ENCODE data around the gene VCAN.

The VCAN gene

DNA sequence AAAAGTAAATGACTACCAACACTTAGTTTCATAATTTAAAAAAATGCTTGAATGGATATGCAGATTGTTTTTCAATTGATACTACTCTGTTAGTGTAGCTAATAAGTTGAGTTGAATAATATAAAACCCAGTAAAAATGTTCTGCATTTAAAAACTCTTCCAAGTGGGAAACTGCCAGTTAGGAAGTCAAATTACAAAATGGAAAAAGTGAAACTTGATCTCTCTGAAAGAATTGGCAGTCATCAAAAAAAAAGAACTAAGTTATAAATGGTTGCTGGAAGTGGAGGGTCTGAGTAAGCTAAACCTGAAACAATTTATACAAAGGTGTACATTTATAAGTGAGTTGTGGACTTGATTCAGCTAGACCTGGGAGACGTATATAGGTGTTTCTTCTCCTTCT is 52.4 kb downstream of the VCAN start:
- Histone ChIP-seq H3K9me3 (ENCODE audit: insufficient read depth, low read depth, low read length) (no peaks in the 10 kb centered on the region), H3K4me3 (ENCODE audit: low read length) (no peak overlapping the region), H3K27ac (ENCODE audit: low read length) (no peak overlapping the region), H3K36me3 (ENCODE audit: insufficient read depth, low read depth, low read length) (peaks cover 87% of the 10 kb centered on the region), H3K9ac (ENCODE audit: low read depth, low read length) (no peak overlapping the region), H3K4me1 (ENCODE audit: insufficient read depth, low read length) (no peaks in the 10 kb centered on the region), H3K27me3 (ENCODE audit: insufficient read depth, low read length) (no peaks in the 10 kb centered on the region)

DNA sequence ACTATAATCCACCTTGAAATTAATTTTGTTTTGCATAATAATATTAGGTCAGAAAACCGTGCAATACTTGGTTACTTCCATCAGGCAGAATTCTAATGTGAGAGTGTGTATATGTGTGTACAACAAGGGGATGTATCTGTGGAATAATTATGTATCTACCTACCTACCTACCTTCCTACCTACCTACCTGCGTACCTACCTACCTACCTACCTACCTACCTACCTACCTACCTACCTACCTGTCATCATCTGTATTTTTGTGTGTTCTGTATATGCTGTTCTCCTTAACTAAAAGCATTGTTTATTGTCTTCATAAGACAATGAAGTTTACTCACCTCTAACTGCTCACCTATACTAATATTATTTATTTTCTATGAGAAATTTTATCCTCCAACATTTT is 52.8 kb downstream of the VCAN start:
- Histone ChIP-seq H3K27ac (ENCODE audit: low read length) (no peak overlapping the region), H3K4me3 (ENCODE audit: low read length) (no peak overlapping the region), H3K4me1 (ENCODE audit: insufficient read depth, low read length) (no peaks in the 10 kb centered on the region), H3K27me3 (ENCODE audit: insufficient read depth, low read length) (no peaks in the 10 kb centered on the region), H3K9ac (ENCODE audit: low read depth, low read length) (no peak overlapping the region), H3K9me3 (ENCODE audit: insufficient read depth, low read depth, low read length) (no peaks in the 10 kb centered on the region), H3K36me3 (ENCODE audit: insufficient read depth, low read depth, low read length) (peaks cover 83% of the 10 kb centered on the region)

- Histone ChIP-seq H3K4me3 (ENCODE audit: low read length) (no peak overlapping the region), H3K27me3 (ENCODE audit: insufficient read depth, low read length) (no peaks in the 10 kb centered on the region), H3K9me3 (ENCODE audit: insufficient read depth, low read depth, low read length) (no peaks in the 10 kb centered on the region), H3K4me1 (ENCODE audit: insufficient read depth, low read length) (no peaks in the 10 kb centered on the region), H3K36me3 (ENCODE audit: insufficient read depth, low read depth, low read length) (peaks cover 76% of the 10 kb centered on the region), H3K27ac (ENCODE audit: low read length) (no peak overlapping the region), H3K9ac (ENCODE audit: low read depth, low read length) (no peak overlapping the region)
These were observed 53.4 kb downstream of the VCAN start for GRCh38 chr5:83524991-83525390.

- Histone ChIP-seq H3K4me1 (ENCODE audit: insufficient read depth, low read length) (no peaks in the 10 kb centered on the region), H3K9me3 (ENCODE audit: insufficient read depth, low read depth, low read length) (no peaks in the 10 kb centered on the region), H3K36me3 (ENCODE audit: insufficient read depth, low read depth, low read length) (peaks cover 73% of the 10 kb centered on the region), H3K27ac (ENCODE audit: low read length) (no peak overlapping the region), H3K27me3 (ENCODE audit: insufficient read depth, low read length) (no peaks in the 10 kb centered on the region), H3K9ac (ENCODE audit: low read depth, low read length) (no peak overlapping the region), H3K4me3 (ENCODE audit: low read length) (no peak overlapping the region)
These were observed 54.7 kb downstream of the VCAN start for GRCh38 chr5:83526289-83526688.

- H3K27ac ChIP-seq (ENCODE audit: low read length), result no peak overlapping the region
- H3K9ac ChIP-seq (ENCODE audit: low read depth, low read length), result no peak overlapping the region
- H3K36me3 ChIP-seq (ENCODE audit: insufficient read depth, low read depth, low read length), result peaks cover 69% of the 10 kb centered on the region
- no peaks in the 10 kb centered on the region for H3K27me3 ChIP-seq (ENCODE audit: insufficient read depth, low read length)
- no peaks in the 10 kb centered on the region for H3K4me1 ChIP-seq (ENCODE audit: insufficient read depth, low read length)
- H3K9me3 ChIP-seq (ENCODE audit: insufficient read depth, low read depth, low read length), result no peaks in the 10 kb centered on the region
- H3K4me3 ChIP-seq (ENCODE audit: low read length), result no peak overlapping the region
These were observed 55.7 kb downstream of the VCAN start for GRCh38 chr5:83527221-83527620.

DNA sequence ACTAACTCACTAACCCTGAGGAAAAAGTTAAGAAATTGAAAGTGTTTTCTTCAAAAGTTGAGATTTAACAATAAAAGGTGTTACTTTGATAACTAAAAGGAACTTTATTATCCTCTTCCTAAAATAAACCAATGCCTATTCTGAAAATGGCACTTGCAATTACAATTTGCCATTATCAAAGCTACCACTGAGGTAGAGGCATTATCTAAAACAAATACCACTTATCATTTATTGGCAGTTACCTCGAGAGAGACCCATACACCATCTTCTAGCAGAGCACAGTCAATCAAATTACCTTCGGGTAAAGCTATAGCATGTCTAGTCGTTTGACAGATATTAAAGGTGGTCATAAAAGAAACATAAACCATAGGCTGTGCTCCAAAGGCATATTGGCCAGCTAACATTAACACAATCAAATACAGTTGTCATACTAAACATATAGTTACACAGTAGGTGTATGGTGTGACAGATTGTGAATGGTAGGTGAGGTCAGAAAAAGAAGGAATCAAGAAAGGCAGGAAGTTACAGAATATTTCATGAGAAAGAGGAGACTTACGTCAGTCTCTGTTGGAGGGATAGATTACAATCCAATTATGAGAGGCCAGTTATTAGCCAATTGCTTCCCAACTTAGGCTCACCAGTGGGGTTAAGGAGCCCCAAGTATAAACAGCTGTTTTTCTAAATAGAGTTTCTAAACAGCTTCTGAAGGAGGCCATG is 56.3 kb downstream of the VCAN start:
- Histone ChIP-seq H3K9ac (ENCODE audit: low read depth, low read length) (no peak overlapping the region), H3K27me3 (ENCODE audit: insufficient read depth, low read length) (no peaks in the 10 kb centered on the region), H3K9me3 (ENCODE audit: insufficient read depth, low read depth, low read length) (no peaks in the 10 kb centered on the region), H3K36me3 (ENCODE audit: insufficient read depth, low read depth, low read length) (peaks cover 63% of the 10 kb centered on the region), H3K4me3 (ENCODE audit: low read length) (no peak overlapping the region), H3K27ac (ENCODE audit: low read length) (no peak overlapping the region), H3K4me1 (ENCODE audit: insufficient read depth, low read length) (no peaks in the 10 kb centered on the region)

DNA sequence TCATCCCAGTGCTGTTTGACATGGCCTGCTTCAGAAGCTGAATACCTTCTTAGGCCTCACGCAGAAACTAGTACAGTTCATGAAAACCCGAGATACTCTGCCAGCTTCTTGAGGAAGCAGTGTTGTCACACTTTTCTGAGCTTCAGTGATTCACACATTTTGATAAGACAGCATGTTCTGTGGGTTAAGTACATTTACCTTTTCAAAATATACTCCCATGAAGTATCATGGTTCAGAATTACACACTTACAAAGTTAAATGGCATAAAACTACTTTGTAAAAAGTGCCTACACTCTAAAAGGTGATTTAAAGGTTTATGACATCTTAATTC is 56.9 kb downstream of the VCAN start:
- Histone ChIP-seq H3K27ac (ENCODE audit: low read length) (no peak overlapping the region), H3K9ac (ENCODE audit: low read depth, low read length) (no peak overlapping the region), H3K36me3 (ENCODE audit: insufficient read depth, low read depth, low read length) (peaks cover 57% of the 10 kb centered on the region), H3K4me1 (ENCODE audit: insufficient read depth, low read length) (no peaks in the 10 kb centered on the region), H3K4me3 (ENCODE audit: low read length) (no peak overlapping the region), H3K27me3 (ENCODE audit: insufficient read depth, low read length) (no peaks in the 10 kb centered on the region), H3K9me3 (ENCODE audit: insufficient read depth, low read depth, low read length) (no peaks in the 10 kb centered on the region)

DNA sequence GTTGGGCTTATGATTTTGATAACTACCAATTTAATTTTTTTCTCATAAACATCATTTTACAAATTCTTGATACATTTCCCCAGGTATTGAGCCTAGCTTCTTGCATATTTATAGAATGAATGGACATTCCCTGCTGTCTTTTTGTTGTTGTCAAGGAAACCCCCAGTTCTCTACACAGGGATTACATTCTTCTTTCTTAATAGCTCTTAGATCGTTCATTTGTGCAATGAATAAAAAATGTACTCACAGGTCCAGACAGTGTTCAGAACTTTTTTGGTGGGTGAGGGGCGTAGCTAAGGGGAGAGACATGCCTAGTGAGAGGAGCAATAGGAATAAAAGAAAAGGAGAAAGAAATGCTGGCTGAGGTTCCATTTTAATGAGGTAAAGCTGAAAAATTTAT is 58.6 kb downstream of the VCAN start:
- H3K36me3 ChIP-seq (ENCODE audit: insufficient read depth, low read depth, low read length), result peaks cover 56% of the 10 kb centered on the region
- no peaks in the 10 kb centered on the region for H3K9me3 ChIP-seq (ENCODE audit: insufficient read depth, low read depth, low read length)
- H3K9ac ChIP-seq (ENCODE audit: low read depth, low read length), result no peak overlapping the region
- no peaks in the 10 kb centered on the region for H3K4me1 ChIP-seq (ENCODE audit: insufficient read depth, low read length)
- no peaks in the 10 kb centered on the region for H3K27me3 ChIP-seq (ENCODE audit: insufficient read depth, low read length)
- no peak overlapping the region for H3K4me3 ChIP-seq (ENCODE audit: low read length)
- no peak overlapping the region for H3K27ac ChIP-seq (ENCODE audit: low read length)

GRCh38 chr5:83531661-83532060 is 60.1 kb downstream of the VCAN start:
- no peak overlapping the region for H3K4me3 ChIP-seq (ENCODE audit: low read length)
- no peaks in the 10 kb centered on the region for H3K27me3 ChIP-seq (ENCODE audit: insufficient read depth, low read length)
- H3K9me3 ChIP-seq (ENCODE audit: insufficient read depth, low read depth, low read length), result no peaks in the 10 kb centered on the region
- H3K4me1 ChIP-seq (ENCODE audit: insufficient read depth, low read length), result no peaks in the 10 kb centered on the region
- peaks cover 57% of the 10 kb centered on the region for H3K36me3 ChIP-seq (ENCODE audit: insufficient read depth, low read depth, low read length)
- H3K9ac ChIP-seq (ENCODE audit: low read depth, low read length), result no peak overlapping the region
- H3K27ac ChIP-seq (ENCODE audit: low read length), result no peak overlapping the region

DNA sequence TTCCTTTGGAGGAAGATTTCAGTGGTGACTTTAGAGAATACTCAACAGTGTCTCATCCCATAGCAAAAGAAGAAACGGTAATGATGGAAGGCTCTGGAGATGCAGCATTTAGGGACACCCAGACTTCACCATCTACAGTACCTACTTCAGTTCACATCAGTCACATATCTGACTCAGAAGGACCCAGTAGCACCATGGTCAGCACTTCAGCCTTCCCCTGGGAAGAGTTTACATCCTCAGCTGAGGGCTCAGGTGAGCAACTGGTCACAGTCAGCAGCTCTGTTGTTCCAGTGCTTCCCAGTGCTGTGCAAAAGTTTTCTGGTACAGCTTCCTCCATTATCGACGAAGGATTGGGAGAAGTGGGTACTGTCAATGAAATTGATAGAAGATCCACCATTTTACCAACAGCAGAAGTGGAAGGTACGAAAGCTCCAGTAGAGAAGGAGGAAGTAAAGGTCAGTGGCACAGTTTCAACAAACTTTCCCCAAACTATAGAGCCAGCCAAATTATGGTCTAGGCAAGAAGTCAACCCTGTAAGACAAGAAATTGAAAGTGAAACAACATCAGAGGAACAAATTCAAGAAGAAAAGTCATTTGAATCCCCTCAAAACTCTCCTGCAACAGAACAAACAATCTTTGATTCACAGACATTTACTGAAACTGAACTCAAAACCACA is 67.4 kb downstream of the VCAN start:
- Histone ChIP-seq H3K9me3 (ENCODE audit: insufficient read depth, low read depth, low read length) (0 out of 2 replicates have a peak, but pooled peaks cover 3% of the 10 kb centered on the region), H3K27ac (ENCODE audit: low read length) (no peak overlapping the region), H3K4me3 (ENCODE audit: low read length) (no peak overlapping the region), H3K9ac (ENCODE audit: low read depth, low read length) (no peak overlapping the region), H3K27me3 (ENCODE audit: insufficient read depth, low read length) (no peaks in the 10 kb centered on the region), H3K4me1 (ENCODE audit: insufficient read depth, low read length) (no peaks in the 10 kb centered on the region), H3K36me3 (ENCODE audit: insufficient read depth, low read depth, low read length) (peaks cover 96% of the 10 kb centered on the region)

- 0 out of 2 replicates have a peak, but pooled peaks cover 3% of the 10 kb centered on the region for H3K9me3 ChIP-seq (ENCODE audit: insufficient read depth, low read depth, low read length)
- no peak overlapping the region for H3K4me3 ChIP-seq (ENCODE audit: low read length)
- H3K9ac ChIP-seq (ENCODE audit: low read depth, low read length), result no peak overlapping the region
- H3K27me3 ChIP-seq (ENCODE audit: insufficient read depth, low read length), result no peaks in the 10 kb centered on the region
- H3K36me3 ChIP-seq (ENCODE audit: insufficient read depth, low read depth, low read length), result peaks cover 96% of the 10 kb centered on the region
- no peak overlapping the region for H3K27ac ChIP-seq (ENCODE audit: low read length)
- no peaks in the 10 kb centered on the region for H3K4me1 ChIP-seq (ENCODE audit: insufficient read depth, low read length)
These were observed 67.9 kb downstream of the VCAN start for GRCh38 chr5:83539463-83539790.

GRCh38 chr5:83540105-83540504 is 68.6 kb downstream of the VCAN start:
- H3K9ac ChIP-seq (ENCODE audit: low read depth, low read length), result no peak overlapping the region
- no peak overlapping the region for H3K27ac ChIP-seq (ENCODE audit: low read length)
- peaks cover 97% of the 10 kb centered on the region for H3K36me3 ChIP-seq (ENCODE audit: insufficient read depth, low read depth, low read length)
- H3K4me1 ChIP-seq (ENCODE audit: insufficient read depth, low read length), result no peaks in the 10 kb centered on the region
- H3K27me3 ChIP-seq (ENCODE audit: insufficient read depth, low read length), result no peaks in the 10 kb centered on the region
- H3K9me3 ChIP-seq (ENCODE audit: insufficient read depth, low read depth, low read length), result 0 out of 2 replicates have a peak, but pooled peaks cover 3% of the 10 kb centered on the region
- no peak overlapping the region for H3K4me3 ChIP-seq (ENCODE audit: low read length)
